ENCODE measurements around the gene OR52E6. TPM values are rescaled to one million over a fixed set of nuclear protein-coding genes. Genes with fewer than 3 reads are reported as not detected.

Gene OR52E6
- total RNA-seq, 1 donor from 2014 or later, result not detected

DNA sequence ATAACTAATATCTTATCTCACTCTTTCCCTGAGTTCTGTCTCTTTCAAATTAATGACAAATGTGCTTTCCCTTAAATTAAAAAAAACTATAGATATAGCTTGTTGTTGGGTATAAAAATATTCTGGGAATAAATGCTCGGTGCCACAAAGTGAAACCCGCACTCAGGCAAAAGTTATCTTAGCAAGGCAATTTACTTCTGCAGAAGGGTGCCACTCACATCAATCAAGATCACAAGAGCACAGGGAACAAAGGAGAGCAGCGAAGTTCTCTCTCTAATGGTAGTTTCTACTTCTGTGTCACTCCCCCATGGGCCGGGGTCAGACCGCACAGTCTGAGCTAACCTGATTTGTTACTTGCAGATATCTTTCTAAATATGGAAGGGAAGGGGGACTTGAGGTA is 37.7 kb downstream of the OR52E6 start:
- DNase-seq (ENCODE audit: low spot score), result no peak

DNA sequence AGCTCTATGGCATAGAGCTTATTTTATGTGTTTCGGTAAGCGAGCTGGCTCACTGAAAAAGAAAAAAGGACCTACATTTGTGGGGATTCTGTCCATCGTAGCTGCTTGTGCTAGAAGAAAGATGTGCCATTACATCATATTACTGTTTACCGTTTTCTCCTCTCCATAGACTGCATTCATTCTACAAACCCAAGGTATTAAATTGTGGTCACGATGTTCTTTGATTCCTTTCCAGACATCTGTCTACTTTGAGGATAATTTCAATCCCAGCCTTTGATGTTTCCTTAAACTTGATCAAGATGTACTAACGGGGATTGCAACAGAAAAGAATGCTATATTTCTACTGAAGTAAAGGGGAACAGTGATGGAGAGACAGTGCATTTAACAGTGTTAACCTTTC is 45.2 kb downstream of the OR52E6 start:
- no peak for DNase-seq (ENCODE audit: low spot score)

DNA sequence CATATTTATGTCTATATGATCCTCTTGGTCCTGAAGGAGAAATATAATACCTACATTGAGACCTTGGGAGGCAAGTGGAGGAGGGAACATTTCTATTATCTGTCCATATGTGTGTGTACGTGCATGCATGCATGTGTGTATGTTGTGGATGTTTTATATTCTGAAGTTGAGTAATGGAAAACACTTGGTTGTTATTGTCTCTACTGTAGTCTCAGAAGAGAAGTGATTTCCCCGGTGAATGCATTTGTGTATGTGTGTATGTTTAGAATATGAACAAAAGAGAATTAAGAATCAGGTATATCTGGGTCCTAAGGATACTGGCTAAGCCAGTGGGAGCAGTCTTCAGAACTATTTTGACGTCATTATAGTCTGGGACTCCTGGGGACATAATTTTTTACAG is 50.5 kb downstream of the OR52E6 start, which contains the start of gene OR52N1:
Gene OR52N1 (minus strand): TSS at position 101 of the 400 bp plus-strand sequence. CDS start 2,449 bp downstream, outside the sequence.
- DNase-seq (ENCODE audit: low spot score), result no peak

Other genes starting within 250 kb of the OR52E6 start
- gene TRIM6, start 245.3 kb downstream of the OR52E6 start, total RNA-seq, result 1.4 TPM
- gene TRIM34, start 216.9 kb downstream of the OR52E6 start, total RNA-seq, result 6.1 TPM
- 17.7 TPM for gene TRIM5, start 156.8 kb downstream of the OR52E6 start, total RNA-seq
- 58.5 TPM for gene TRIM22, start 152.1 kb downstream of the OR52E6 start, total RNA-seq
- gene OR56B1, start 105.4 kb downstream of the OR52E6 start, total RNA-seq, result not detected
- gene OR52N4, start 87.7 kb downstream of the OR52E6 start, total RNA-seq, result not detected
- 0.29 TPM for gene OR52N5, start 58.5 kb downstream of the OR52E6 start, total RNA-seq
- 1.00 TPM for gene OR52N1, start 50.6 kb downstream of the OR52E6 start, total RNA-seq
- gene OR52N2, start 33.0 kb downstream of the OR52E6 start, total RNA-seq, result not detected
- gene OR52E8, start 15.8 kb upstream of the OR52E6 start, total RNA-seq, result not detected
- not detected for gene OR52E4, start 38.7 kb upstream of the OR52E6 start, total RNA-seq
- not detected for gene OR52E5, start 51.3 kb upstream of the OR52E6 start, total RNA-seq
- gene OR56A3, start 100.4 kb upstream of the OR52E6 start, total RNA-seq, result not detected
- gene OR56A5, start 126.6 kb upstream of the OR52E6 start, total RNA-seq, result not detected
- not detected for gene OR52L1, start 145.1 kb upstream of the OR52E6 start, total RNA-seq
- not detected for gene OR56A4, start 165.0 kb upstream of the OR52E6 start, total RNA-seq
- gene OR56A1, start 188.9 kb upstream of the OR52E6 start, total RNA-seq, result 0.03 TPM